Measurements from ENCODE around the gene KANSL1. TPM values are rescaled to one million over a fixed set of nuclear protein-coding genes. Genes with fewer than 3 reads are reported as not detected.

KANSL1 gene
- total RNA-seq, 1 donor from 2014 or later: 124 TPM

GRCh38 chr17:46003907-46004748 lies 189.1 kb downstream of the KANSL1 start:
- intact Hi-C loops (cut with micrococcal nuclease): loop anchor here (5.0 kb wide), 2 partner anchors 263 to 828 kb away; no protein-coding TSS in a partner anchor

DNA sequence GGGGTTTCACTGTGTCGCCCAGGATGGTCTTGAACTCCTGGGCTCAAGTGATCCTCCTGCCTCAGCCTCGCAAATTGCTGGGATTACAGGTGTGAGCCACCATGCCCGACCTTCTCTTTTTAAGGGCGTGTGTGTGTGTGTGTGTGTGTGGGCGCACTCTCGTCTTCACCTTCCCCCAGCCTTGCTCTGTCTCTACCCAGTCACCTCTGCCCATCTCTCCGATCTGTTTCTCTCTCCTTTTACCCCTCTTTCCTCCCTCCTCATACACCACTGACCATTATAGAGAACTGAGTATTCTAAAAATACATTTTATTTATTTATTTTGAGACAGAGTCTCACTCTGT lies 190.3 kb downstream of the KANSL1 start:
- intact Hi-C loops (cut with micrococcal nuclease): loop anchor here (1.0 to 5.0 kb wide), 9 partner anchors 17 to 829 kb away; no protein-coding TSS in a partner anchor

DNA sequence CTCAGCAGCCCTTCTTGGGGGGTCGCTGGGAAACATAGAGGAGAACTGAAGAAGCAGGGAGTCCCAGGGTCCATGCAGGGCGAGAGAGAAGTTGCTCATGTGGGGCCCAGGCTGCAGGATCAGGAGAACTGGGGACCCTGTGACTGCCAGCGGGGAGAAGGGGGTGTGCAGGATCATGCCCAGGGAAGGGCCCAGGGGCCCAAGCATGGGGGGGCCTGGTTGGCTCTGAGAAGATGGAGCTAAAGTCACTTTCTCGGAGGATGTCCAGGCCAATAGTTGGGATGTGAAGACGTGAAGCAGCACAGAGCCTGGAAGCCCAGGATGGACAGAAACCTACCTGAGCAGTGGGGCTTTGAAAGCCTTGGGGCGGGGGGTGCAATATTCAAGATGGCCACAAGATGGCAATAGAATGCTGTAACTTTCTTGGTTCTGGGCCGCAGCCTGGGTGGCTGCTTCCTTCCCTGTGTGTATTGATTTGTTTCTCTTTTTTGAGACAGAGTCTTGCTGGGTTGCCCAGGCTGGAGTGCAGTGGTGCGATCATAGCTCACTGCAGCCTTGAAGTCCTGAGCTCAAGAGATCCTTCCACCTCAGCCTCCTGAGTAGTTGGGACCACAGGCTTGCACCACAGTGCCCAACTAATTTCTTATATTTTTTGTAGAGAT lies 190.8 kb downstream of the KANSL1 start:
- intact Hi-C loops (cut with micrococcal nuclease): loop anchor here (1.0 to 5.0 kb wide), 9 partner anchors 18 to 830 kb away; no protein-coding TSS in a partner anchor

- intact Hi-C loops (cut with micrococcal nuclease): loop anchor here (1.0 to 5.0 kb wide), 9 partner anchors 19 to 831 kb away; no protein-coding TSS in a partner anchor
These were observed 191.6 kb downstream of the KANSL1 start for GRCh38 chr17:46001390-46002310.

DNA sequence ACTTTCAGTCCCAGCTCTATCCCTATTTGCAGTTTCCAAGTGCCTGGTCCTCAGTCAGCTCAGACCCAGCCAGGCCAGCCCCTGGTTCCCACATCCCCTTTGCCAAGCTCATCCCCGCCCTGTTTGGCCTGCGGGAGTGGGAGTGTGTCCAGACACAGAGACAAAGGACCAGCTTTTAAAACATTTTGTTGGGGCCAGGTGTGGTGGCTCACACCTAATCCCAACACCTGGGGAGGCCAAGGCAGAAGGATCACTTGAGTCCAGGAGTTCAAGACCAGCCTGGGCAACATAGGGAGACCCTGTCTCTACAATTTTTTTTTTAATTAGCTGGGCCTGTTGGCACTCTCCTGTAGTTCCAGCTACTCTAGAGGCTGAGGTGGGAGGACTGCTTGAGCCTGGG lies 192.5 kb downstream of the KANSL1 start:
- intact Hi-C loops (cut with micrococcal nuclease): loop anchor here (5.0 kb wide), 2 partner anchors 267 to 832 kb away; no protein-coding TSS in a partner anchor

GRCh38 chr17:46000292-46000691 lies 192.9 kb downstream of the KANSL1 start:
- intact Hi-C loops (cut with micrococcal nuclease): loop anchor here (5.0 kb wide), 2 partner anchors 267 to 832 kb away; no protein-coding TSS in a partner anchor

DNA sequence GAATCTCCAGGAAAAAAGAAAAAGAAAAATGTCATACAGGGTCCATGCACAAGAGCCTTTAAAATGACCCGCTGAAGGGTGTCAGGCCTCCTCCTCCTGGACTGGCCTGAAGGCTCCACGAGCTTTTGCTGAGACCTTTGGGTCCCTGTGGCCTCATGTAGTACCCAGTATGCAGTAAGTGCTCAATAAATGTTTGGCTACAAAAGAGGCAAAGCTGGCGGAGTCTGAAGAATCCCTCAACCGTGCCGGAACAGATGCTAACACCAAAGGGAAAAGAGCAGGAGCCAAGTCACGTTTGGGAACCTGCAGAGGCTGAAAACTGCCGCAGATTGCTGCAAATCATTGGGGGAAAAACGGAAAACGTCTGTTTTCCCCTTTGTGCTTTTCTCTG lies 193.3 kb downstream of the KANSL1 start:
- intact Hi-C loops (cut with micrococcal nuclease): loop anchor here (5.0 kb wide), 2 partner anchors 267 to 832 kb away; no protein-coding TSS in a partner anchor

GRCh38 chr17:45998987-45999899 lies 194.0 kb downstream of the KANSL1 start, which contains the start of gene STH:
STH (plus strand) TSS chr17:45999250; CDS start chr17:45999280, 30 bp downstream.
- intact Hi-C loops (cut with micrococcal nuclease): no loop called here

GRCh38 chr17:45997624-45998023 lies 195.6 kb downstream of the KANSL1 start:
- intact Hi-C loops (cut with micrococcal nuclease): no loop called here

DNA sequence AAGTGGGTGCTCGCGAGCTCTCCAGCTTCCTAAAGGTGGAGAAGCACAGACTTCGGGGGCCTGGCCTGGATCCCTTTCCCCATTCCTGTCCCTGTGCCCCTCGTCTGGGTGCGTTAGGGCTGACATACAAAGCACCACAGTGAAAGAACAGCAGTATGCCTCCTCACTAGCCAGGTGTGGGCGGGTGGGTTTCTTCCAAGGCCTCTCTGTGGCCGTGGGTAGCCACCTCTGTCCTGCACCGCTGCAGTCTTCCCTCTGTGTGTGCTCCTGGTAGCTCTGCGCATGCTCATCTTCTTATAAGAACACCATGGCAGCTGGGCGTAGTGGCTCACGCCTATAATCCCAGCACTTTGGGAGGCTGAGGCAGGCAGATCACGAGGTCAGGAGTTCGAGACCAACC lies 196.1 kb downstream of the KANSL1 start:
- intact Hi-C loops (cut with micrococcal nuclease): no loop called here

GRCh38 chr17:45996282-45996937 lies 196.8 kb downstream of the KANSL1 start:
- intact Hi-C loops (cut with micrococcal nuclease): no loop called here

- intact Hi-C loops (cut with micrococcal nuclease): no loop called here
These were observed 197.5 kb downstream of the KANSL1 start for GRCh38 chr17:45995627-45996270.

DNA sequence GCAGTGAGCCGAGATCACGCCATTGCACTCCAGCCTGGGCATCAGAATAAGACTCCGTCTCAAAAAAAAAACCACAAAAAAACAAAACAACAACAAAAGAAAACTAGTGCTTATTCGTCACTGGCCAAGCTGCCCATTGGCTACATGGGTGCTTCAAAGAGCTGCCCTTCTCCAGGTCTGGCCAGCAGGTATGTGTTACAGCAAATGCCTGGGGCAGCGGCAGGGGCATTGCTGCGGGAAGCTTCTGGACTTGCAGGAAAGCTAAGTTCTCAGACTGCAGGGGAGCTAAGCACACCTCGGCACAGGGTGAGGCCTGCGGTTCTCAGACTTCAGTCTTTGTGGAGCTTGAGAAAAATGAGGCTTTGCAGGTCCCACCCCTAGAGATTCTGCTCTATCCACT lies 198.2 kb downstream of the KANSL1 start:
- intact Hi-C loops (cut with micrococcal nuclease): no loop called here

- intact Hi-C loops (cut with micrococcal nuclease): no loop called here
These were observed 199.1 kb downstream of the KANSL1 start for GRCh38 chr17:45993962-45994627.

DNA sequence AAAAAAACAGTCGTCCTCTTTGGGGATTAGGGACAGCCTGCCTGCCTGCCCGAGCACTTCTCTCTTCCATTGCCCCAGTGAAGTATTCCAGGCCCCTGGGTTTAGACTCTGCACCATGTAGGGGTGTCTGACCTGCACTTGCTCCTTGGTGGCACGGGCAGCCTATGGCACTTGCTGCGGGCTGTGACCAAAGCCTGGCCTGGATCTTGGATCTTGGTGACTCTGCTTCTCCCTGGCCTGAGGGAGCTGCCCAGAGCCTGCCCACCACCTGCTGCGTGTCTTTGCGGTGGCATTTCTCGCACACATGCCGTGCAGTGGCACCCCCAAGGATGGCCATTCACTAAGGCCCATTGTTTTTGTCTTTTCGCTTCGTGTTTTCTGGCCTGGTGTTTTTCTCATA lies 200.3 kb downstream of the KANSL1 start:
- intact Hi-C loops (cut with micrococcal nuclease): no loop called here

DNA sequence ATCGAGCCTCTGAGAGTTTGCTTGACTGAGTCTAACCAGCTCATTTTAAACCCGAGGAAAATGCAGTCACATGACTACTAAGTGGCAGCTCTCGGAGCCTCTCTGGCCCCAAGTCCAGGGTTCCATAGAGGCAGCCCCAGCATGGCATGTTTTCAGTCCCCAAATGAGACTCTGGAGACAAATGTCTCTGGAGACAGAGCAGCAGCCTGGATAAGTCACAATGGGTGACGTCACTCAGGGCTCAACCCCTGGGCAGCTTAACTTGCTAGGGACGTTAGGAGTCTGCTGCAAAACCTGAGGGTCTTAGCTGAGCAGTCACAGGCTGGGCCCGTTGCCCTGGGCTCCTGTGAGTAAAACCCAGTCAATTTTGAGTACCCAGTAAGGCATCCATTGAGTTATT lies 201.1 kb downstream of the KANSL1 start:
- intact Hi-C loops (cut with micrococcal nuclease): no loop called here

DNA sequence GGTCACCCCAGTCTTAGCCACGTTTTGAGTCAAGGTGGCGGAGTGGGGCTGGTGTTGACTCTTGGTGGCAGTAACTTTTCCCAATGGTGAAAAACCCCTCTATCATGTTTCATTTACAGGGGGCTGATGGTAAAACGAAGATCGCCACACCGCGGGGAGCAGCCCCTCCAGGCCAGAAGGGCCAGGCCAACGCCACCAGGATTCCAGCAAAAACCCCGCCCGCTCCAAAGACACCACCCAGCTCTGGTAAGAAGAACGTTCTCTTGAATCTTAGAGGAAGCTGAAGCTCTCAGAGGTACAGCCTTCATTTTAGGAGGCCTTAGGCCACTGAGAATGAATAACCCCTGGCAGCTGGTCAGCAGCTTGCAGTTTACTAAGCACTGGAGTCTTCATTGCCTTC lies 201.9 kb downstream of the KANSL1 start:
- intact Hi-C loops (cut with micrococcal nuclease): no loop called here

- intact Hi-C loops (cut with micrococcal nuclease): no loop called here
These were observed 202.3 kb downstream of the KANSL1 start for GRCh38 chr17:45990886-45991285.
